HG02678 (cell line): ENCODE results near the gene KLHL41.
"Not testable (repeated sequence)": the region's sequence is repeated elsewhere in the genome, so short reads cannot be mapped to it uniquely, and the experiment has no call there.

Experiments used
- ATAC-seq: cut with Tn5 transposase; IDR thresholded peaks from one replicate; pipeline ENCODE4 v1.9.1; 2021; ENCODE audit warnings: mild to moderate bottlenecking, moderate library complexity; ENCODE audit not compliant: unreplicated experiment

Gene KLHL41

GRCh38 chr2:169507698-169508097 lies 1.8 kb upstream of the KLHL41 start:
- ATAC-seq: no peak

- no peak for ATAC-seq
Measured at GRCh38 chr2:169509955-169510354, 453 bp downstream of the KLHL41 start.

GRCh38 chr2:169510496-169510895 lies 994 bp downstream of the KLHL41 start:
- no peak for ATAC-seq

- ATAC-seq: no peak
Measured at GRCh38 chr2:169511818-169512217, 2.3 kb downstream of the KLHL41 start.

GRCh38 chr2:169512525-169512924 lies 3.0 kb downstream of the KLHL41 start:
- ATAC-seq: no peak

GRCh38 chr2:169513094-169513493 lies 3.6 kb downstream of the KLHL41 start:
- no peak for ATAC-seq

- ATAC-seq: no peak
Measured at GRCh38 chr2:169513926-169514325, 4.4 kb downstream of the KLHL41 start.

GRCh38 chr2:169514758-169515157 lies 5.3 kb downstream of the KLHL41 start:
- not testable (repeated sequence) for ATAC-seq

- ATAC-seq: not testable (repeated sequence)
Measured at GRCh38 chr2:169516488-169516995, 7.0 kb downstream of the KLHL41 start.

GRCh38 chr2:169520896-169521295 lies 11.4 kb downstream of the KLHL41 start:
- ATAC-seq: no peak

GRCh38 chr2:169523681-169524080 lies 14.2 kb downstream of the KLHL41 start:
- ATAC-seq: no peak

- no peak for ATAC-seq
Measured at GRCh38 chr2:169525434-169525833, 15.9 kb downstream of the KLHL41 start.

GRCh38 chr2:169526451-169526850 lies 16.9 kb downstream of the KLHL41 start:
- ATAC-seq: no peak

GRCh38 chr2:169528271-169528701 lies 18.8 kb downstream of the KLHL41 start:
- ATAC-seq: peak; percentile 95

- not testable (repeated sequence) for ATAC-seq
Measured at GRCh38 chr2:169539460-169539859, 30.0 kb downstream of the KLHL41 start.

GRCh38 chr2:169540146-169540545 lies 30.6 kb downstream of the KLHL41 start:
- ATAC-seq: no peak

GRCh38 chr2:169542433-169542832 lies 32.9 kb downstream of the KLHL41 start:
- no peak for ATAC-seq

- ATAC-seq: no peak
Measured at GRCh38 chr2:169546756-169547155, 37.3 kb downstream of the KLHL41 start.

GRCh38 chr2:169561364-169561763 lies 51.9 kb downstream of the KLHL41 start:
- no peak for ATAC-seq

- not testable (repeated sequence) for ATAC-seq
Measured at GRCh38 chr2:169562084-169562483, 52.6 kb downstream of the KLHL41 start.

- ATAC-seq: no peak
Measured at GRCh38 chr2:169562519-169562918, 53.0 kb downstream of the KLHL41 start.

- ATAC-seq: no peak
Measured at GRCh38 chr2:169565686-169566085, 56.2 kb downstream of the KLHL41 start.

GRCh38 chr2:169569948-169570347 lies 60.4 kb downstream of the KLHL41 start:
- ATAC-seq: no peak
